ENCODE results near the gene TBCB. TPM values are rescaled to one million over a fixed set of nuclear protein-coding genes. Genes with fewer than 3 reads are reported as not detected.

Gene TBCB
- polyA plus RNA-seq, 3 donors: 167 to 233 (median 178) TPM

GRCh38 chr19:36101550-36102327, 13.5 kb upstream of the TBCB start:
- Histone ChIP-seq H4K20me1 (ENCODE audit: insufficient read depth, low read length) (no peaks in the 10 kb centered on the region), H3K4me3 (replicated peaks in 1 of 3; ENCODE audit: low read depth in 2 of 3, low read length in 3 of 3) (no peak overlapping the region), H3K4me1 (ENCODE audit: control insufficient read depth in 1 of 2, insufficient read depth in 2 of 2, low read length in 2 of 2) (no peaks in the 10 kb centered on the region), H3K27me3 (ENCODE audit: control insufficient read depth in 2 of 2, insufficient read depth in 2 of 2, low read length in 2 of 2) (no peaks in the 10 kb centered on the region), H3K27ac (ENCODE audit: low read depth in 1 of 2, low read length in 2 of 2) (no peak overlapping the region), H3K79me2 (ENCODE audit: insufficient read depth, low read length) (no peaks in the 10 kb centered on the region), H3K9me3 (replicated peaks in 1 of 2; ENCODE audit: control insufficient read depth in 1 of 2, insufficient read depth in 1 of 2, low read length in 2 of 2) (no peaks in the 10 kb centered on the region), H3K9ac (ENCODE audit: insufficient read depth, low read length, poor library complexity, severe bottlenecking) (no peak overlapping the region), H3K36me3 (replicated peaks in 1 of 2; ENCODE audit: control insufficient read depth in 1 of 2, insufficient read depth in 2 of 2, low read length in 2 of 2) (peaks cover 58 to 85% of the 10 kb centered on the region in 2 donors), H3K4me2 (replicated peaks; ENCODE audit: extremely low read depth, low read length, poor library complexity, severe bottlenecking) (no peak overlapping the region), H2AFZ (ENCODE audit: insufficient read depth, low read depth, low read length, poor library complexity, severe bottlenecking) (no peak overlapping the region)
- intact Hi-C loops (cut with micrococcal nuclease): no loop called here
- no peaks in the 10 kb centered on the region for H3K9me3 Mint-ChIP-seq
- H3K36me3 Mint-ChIP-seq: peaks cover 29 to 84% of the 10 kb centered on the region in 2 donors
- TF ChIP-seq CTCF (IDR thresholded peaks at IDR 0.05): no peak
- no peak overlapping the region for H3K4me3 Mint-ChIP-seq
- no peak for DNase-seq
- peak overlapping the region in 3 of 7 donors; percentile 6 to 63 (median 53) for H3K27ac Mint-ChIP-seq
- WGBS (ENCODE audit: insufficient coverage): 96% methylated on average over 25 of the region's 27 CpGs
- H3K4me1 Mint-ChIP-seq: no peaks in the 10 kb centered on the region
- peaks cover 0 to 4% (median 0%) of the 10 kb centered on the region in 3 donors for H3K27me3 Mint-ChIP-seq (ENCODE audit: low read depth in 3 of 3)

DNA sequence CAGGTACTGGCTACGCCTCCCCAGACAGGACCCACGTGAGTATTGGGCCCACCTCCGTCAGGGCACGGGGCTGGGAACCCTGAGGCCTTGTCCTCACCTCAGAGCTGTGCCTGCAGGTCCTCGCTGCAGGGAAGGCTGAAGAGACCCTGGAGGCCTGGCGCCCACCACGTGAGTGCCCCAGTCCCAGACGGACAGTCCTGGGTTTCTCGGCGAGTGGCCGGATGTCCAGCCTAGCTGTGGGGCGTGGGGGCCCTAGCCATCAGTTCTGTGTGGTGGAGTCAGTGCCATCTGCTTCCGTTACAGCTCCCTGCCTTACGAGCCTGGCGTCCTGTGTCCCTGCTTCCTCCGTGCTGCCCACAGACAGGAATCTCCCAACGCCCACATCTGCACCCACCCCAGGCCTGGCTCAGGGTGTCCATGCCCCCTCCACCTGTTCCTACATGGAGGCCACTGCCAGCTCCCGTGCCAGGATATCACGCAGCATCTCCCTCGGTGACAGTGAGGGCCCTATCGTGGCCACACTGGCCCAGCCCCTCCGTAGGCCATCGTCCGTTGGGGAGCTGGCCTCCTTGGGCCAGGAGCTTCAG, 12.1 kb upstream of the TBCB start:
- H3K9me3 ChIP-seq (replicated peaks in 1 of 2; ENCODE audit: control insufficient read depth in 1 of 2, insufficient read depth in 1 of 2, low read length in 2 of 2): no peaks in the 10 kb centered on the region
- no peak overlapping the region for H3K4me3 Mint-ChIP-seq
- H3K79me2 ChIP-seq (ENCODE audit: insufficient read depth, low read length): no peaks in the 10 kb centered on the region
- peaks cover 52 to 78% of the 10 kb centered on the region in 2 donors for H3K36me3 ChIP-seq (replicated peaks in 1 of 2; ENCODE audit: control insufficient read depth in 1 of 2, insufficient read depth in 2 of 2, low read length in 2 of 2)
- no peaks in the 10 kb centered on the region for H4K20me1 ChIP-seq (ENCODE audit: insufficient read depth, low read length)
- peak overlapping the region in 1 of 7 donors; percentile 67 for H3K27ac Mint-ChIP-seq
- H3K27me3 Mint-ChIP-seq (ENCODE audit: low read depth in 3 of 3): peaks cover 0 to 4% (median 0%) of the 10 kb centered on the region in 3 donors
- no peak overlapping the region for H2AFZ ChIP-seq (ENCODE audit: insufficient read depth, low read depth, low read length, poor library complexity, severe bottlenecking)
- no peaks in the 10 kb centered on the region for H3K4me1 Mint-ChIP-seq
- intact Hi-C loops (cut with micrococcal nuclease): no loop called here
- H3K27ac ChIP-seq (ENCODE audit: low read depth in 1 of 2, low read length in 2 of 2): no peak overlapping the region
- H3K27me3 ChIP-seq (ENCODE audit: control insufficient read depth in 2 of 2, insufficient read depth in 2 of 2, low read length in 2 of 2): no peaks in the 10 kb centered on the region
- H3K4me2 ChIP-seq (replicated peaks; ENCODE audit: extremely low read depth, low read length, poor library complexity, severe bottlenecking): no peak overlapping the region
- TF ChIP-seq CTCF (IDR thresholded peaks at IDR 0.05): no peak
- 99% methylated on average over 24 of the region's 24 CpGs for WGBS (ENCODE audit: insufficient coverage)
- no peaks in the 10 kb centered on the region for H3K4me1 ChIP-seq (ENCODE audit: control insufficient read depth in 1 of 2, insufficient read depth in 2 of 2, low read length in 2 of 2)
- H3K4me3 ChIP-seq (replicated peaks in 1 of 3; ENCODE audit: low read depth in 2 of 3, low read length in 3 of 3): no peak overlapping the region
- DNase-seq: no peak
- no peaks in the 10 kb centered on the region for H3K9me3 Mint-ChIP-seq
- H3K9ac ChIP-seq (ENCODE audit: insufficient read depth, low read length, poor library complexity, severe bottlenecking): no peak overlapping the region
- H3K36me3 Mint-ChIP-seq: peaks cover 23 to 70% of the 10 kb centered on the region in 2 donors

All from CD14-positive monocyte (primary cell).